ENCODE data around the gene PAN3. TPM values are rescaled to one million over a fixed set of nuclear protein-coding genes. Genes with fewer than 3 reads are reported as not detected.

PAN3 gene
- total RNA-seq, 1 donor from 2014 or later, result 51.9 TPM

GRCh38 chr13:28147495-28147894, 9.2 kb downstream of the PAN3 start:
- no peak for TF ChIP-seq CTCF (IDR thresholded peaks at IDR 0.05; ENCODE audit: unreplicated experiment)
- Mint-ChIP-seq H3K4me1 (ENCODE audit: unreplicated experiment) (peaks cover 3% of the 10 kb centered on the region), H3K27me3 (ENCODE audit: unreplicated experiment) (peaks cover 2% of the 10 kb centered on the region), H3K4me3 (ENCODE audit: unreplicated experiment) (no peak overlapping the region), H3K9me3 (ENCODE audit: unreplicated experiment) (no peaks in the 10 kb centered on the region), H3K36me3 (ENCODE audit: low read depth, unreplicated experiment) (no peaks in the 10 kb centered on the region), H3K27ac (ENCODE audit: unreplicated experiment) (no peak overlapping the region)
- no peak for DNase-seq (ENCODE audit: low spot score)

GRCh38 chr13:28159057-28159456, 20.7 kb downstream of the PAN3 start:
- no peak overlapping the region for H3K27ac Mint-ChIP-seq (ENCODE audit: unreplicated experiment)
- DNase-seq (ENCODE audit: low spot score), result no peak
- no peaks in the 10 kb centered on the region for H3K27me3 Mint-ChIP-seq (ENCODE audit: unreplicated experiment)
- no peak overlapping the region for H3K4me3 Mint-ChIP-seq (ENCODE audit: unreplicated experiment)
- H3K9me3 Mint-ChIP-seq (ENCODE audit: unreplicated experiment), result no peaks in the 10 kb centered on the region
- no peak for TF ChIP-seq CTCF (IDR thresholded peaks at IDR 0.05; ENCODE audit: unreplicated experiment)
- H3K4me1 Mint-ChIP-seq (ENCODE audit: unreplicated experiment), result peaks cover 6% of the 10 kb centered on the region
- H3K36me3 Mint-ChIP-seq (ENCODE audit: low read depth, unreplicated experiment), result peaks cover 28% of the 10 kb centered on the region

- Mint-ChIP-seq H3K27me3 (ENCODE audit: unreplicated experiment) (no peaks in the 10 kb centered on the region), H3K9me3 (ENCODE audit: unreplicated experiment) (no peaks in the 10 kb centered on the region), H3K36me3 (ENCODE audit: low read depth, unreplicated experiment) (peaks cover 22% of the 10 kb centered on the region), H3K27ac (ENCODE audit: unreplicated experiment) (peak overlapping the region; percentile 25), H3K4me3 (ENCODE audit: unreplicated experiment) (no peak overlapping the region), H3K4me1 (ENCODE audit: unreplicated experiment) (peaks cover 6% of the 10 kb centered on the region)
- no peak for TF ChIP-seq CTCF (IDR thresholded peaks at IDR 0.05; ENCODE audit: unreplicated experiment)
- DNase-seq (ENCODE audit: low spot score), result no peak
Observed at GRCh38 chr13:28161370-28161769, 23.0 kb downstream of the PAN3 start.

- H3K4me1 Mint-ChIP-seq (ENCODE audit: unreplicated experiment), result peaks cover 6% of the 10 kb centered on the region
- no peak overlapping the region for H3K4me3 Mint-ChIP-seq (ENCODE audit: unreplicated experiment)
- no peaks in the 10 kb centered on the region for H3K9me3 Mint-ChIP-seq (ENCODE audit: unreplicated experiment)
- no peaks in the 10 kb centered on the region for H3K27me3 Mint-ChIP-seq (ENCODE audit: unreplicated experiment)
- no peak for TF ChIP-seq CTCF (IDR thresholded peaks at IDR 0.05; ENCODE audit: unreplicated experiment)
- no peak overlapping the region for H3K27ac Mint-ChIP-seq (ENCODE audit: unreplicated experiment)
- peaks cover 3% of the 10 kb centered on the region for H3K36me3 Mint-ChIP-seq (ENCODE audit: low read depth, unreplicated experiment)
- DNase-seq (ENCODE audit: low spot score), result no peak
Observed at GRCh38 chr13:28163587-28163986, 25.2 kb downstream of the PAN3 start.

GRCh38 chr13:28166257-28166656, 27.9 kb downstream of the PAN3 start:
- no peak for TF ChIP-seq CTCF (IDR thresholded peaks at IDR 0.05; ENCODE audit: unreplicated experiment)
- no peak overlapping the region for H3K4me3 Mint-ChIP-seq (ENCODE audit: unreplicated experiment)
- H3K27me3 Mint-ChIP-seq (ENCODE audit: unreplicated experiment), result no peaks in the 10 kb centered on the region
- DNase-seq (ENCODE audit: low spot score), result no peak
- H3K9me3 Mint-ChIP-seq (ENCODE audit: unreplicated experiment), result no peaks in the 10 kb centered on the region
- peaks cover 3% of the 10 kb centered on the region for H3K36me3 Mint-ChIP-seq (ENCODE audit: low read depth, unreplicated experiment)
- H3K4me1 Mint-ChIP-seq (ENCODE audit: unreplicated experiment), result peaks cover 4% of the 10 kb centered on the region
- no peak overlapping the region for H3K27ac Mint-ChIP-seq (ENCODE audit: unreplicated experiment)

Data from endothelial cell (in vitro differentiated cells).